OCI-LY3 (cell line): ENCODE measurements around the gene PXN.
"Not testable (repeated sequence)": the region's sequence is repeated elsewhere in the genome, so short reads cannot be mapped to it uniquely, and the experiment has no call there.

Experiments used
- H2AFZ ChIP-seq: fragments of 200-600, 300-600 bp; shearing (Covaris generic); 2 replicates; pipeline ENCODE4 v1.6.0; 2014; ENCODE audit warnings: antibody characterized with exemption, low read depth, low read length
- H3K27ac ChIP-seq: fragments of 200-600, 300-600 bp; sonication (generic); 2 replicates; pipeline ENCODE4 v1.5.1; 2014; ENCODE audit warnings: mild to moderate bottlenecking, low read length, moderate library complexity, mixed read lengths
- H3K27me3 ChIP-seq: fragments of 200-600, 300-600 bp; sonication (generic); 2 replicates; pipeline ENCODE4 v1.6.1; 2014; ENCODE audit warnings: low read depth, low read length, mixed read lengths
- H3K36me3 ChIP-seq: fragments of 200-600, 300-600 bp; sonication (generic); replicated peaks from 2 replicates; pipeline ENCODE3; 2014; ENCODE audit warnings: low read depth, low read length, mixed read lengths
- H3K4me1 ChIP-seq: fragments of 300-600, 200-600 bp; sonication (generic); 2 replicates; pipeline ENCODE4 v1.6.1; 2014; ENCODE audit warnings: low read length, mixed read lengths
- H3K4me2 ChIP-seq: fragments of 200-600, 300-600 bp; sonication (generic); 2 replicates; pipeline ENCODE4 v1.6.1; 2014; ENCODE audit warnings: low read length, mixed read lengths
- H3K4me3 ChIP-seq: fragments of 300-600, 200-600 bp; sonication (generic); 2 replicates; pipeline ENCODE4 v1.5.1; 2014; ENCODE audit warnings: antibody characterized with exemption, mild to moderate bottlenecking, low read length, moderate library complexity
- H3K79me2 ChIP-seq: fragments of 300-600, 200-600 bp; shearing (Covaris generic); 2 replicates; pipeline ENCODE4 v1.6.1; 2014; ENCODE audit warnings: mild to moderate bottlenecking, low read length, mixed read lengths
- H3K9ac ChIP-seq: fragments of 300-600, 200-600 bp; shearing (Covaris generic); 2 replicates; pipeline ENCODE4 v1.6.0; 2014; ENCODE audit warnings: mild to moderate bottlenecking, low read length, moderate library complexity
- H3K9me3 ChIP-seq: fragments of 200-600, 300-600 bp; shearing (Covaris generic); 2 replicates; pipeline ENCODE4 v1.6.1; 2014; ENCODE audit warnings: low read length, mixed read lengths; ENCODE audit not compliant: insufficient read depth
- H4K20me1 ChIP-seq: fragments of 200-600, 300-600 bp; sonication (generic); 2 replicates; pipeline ENCODE4 v1.6.1; 2016; ENCODE audit warnings: low read length, mixed read lengths; ENCODE audit not compliant: insufficient read depth
- CTCF ChIP-seq: fragments of 200-600, 300-600 bp; sonication (generic); IDR thresholded peaks from 2 replicates; pipeline ENCODE4 v1.5.1; 2014; ENCODE audit warnings: antibody characterized with exemption, low read length, low read depth
- EZH2phosphoT487 ChIP-seq: fragments of 200-600 bp; shearing (Covaris generic); IDR thresholded peaks from 2 replicates; pipeline ENCODE4 v1.6.1; 2018; ENCODE audit warnings: antibody characterized with exemption, mixed run types, low read depth

Gene PXN

DNA sequence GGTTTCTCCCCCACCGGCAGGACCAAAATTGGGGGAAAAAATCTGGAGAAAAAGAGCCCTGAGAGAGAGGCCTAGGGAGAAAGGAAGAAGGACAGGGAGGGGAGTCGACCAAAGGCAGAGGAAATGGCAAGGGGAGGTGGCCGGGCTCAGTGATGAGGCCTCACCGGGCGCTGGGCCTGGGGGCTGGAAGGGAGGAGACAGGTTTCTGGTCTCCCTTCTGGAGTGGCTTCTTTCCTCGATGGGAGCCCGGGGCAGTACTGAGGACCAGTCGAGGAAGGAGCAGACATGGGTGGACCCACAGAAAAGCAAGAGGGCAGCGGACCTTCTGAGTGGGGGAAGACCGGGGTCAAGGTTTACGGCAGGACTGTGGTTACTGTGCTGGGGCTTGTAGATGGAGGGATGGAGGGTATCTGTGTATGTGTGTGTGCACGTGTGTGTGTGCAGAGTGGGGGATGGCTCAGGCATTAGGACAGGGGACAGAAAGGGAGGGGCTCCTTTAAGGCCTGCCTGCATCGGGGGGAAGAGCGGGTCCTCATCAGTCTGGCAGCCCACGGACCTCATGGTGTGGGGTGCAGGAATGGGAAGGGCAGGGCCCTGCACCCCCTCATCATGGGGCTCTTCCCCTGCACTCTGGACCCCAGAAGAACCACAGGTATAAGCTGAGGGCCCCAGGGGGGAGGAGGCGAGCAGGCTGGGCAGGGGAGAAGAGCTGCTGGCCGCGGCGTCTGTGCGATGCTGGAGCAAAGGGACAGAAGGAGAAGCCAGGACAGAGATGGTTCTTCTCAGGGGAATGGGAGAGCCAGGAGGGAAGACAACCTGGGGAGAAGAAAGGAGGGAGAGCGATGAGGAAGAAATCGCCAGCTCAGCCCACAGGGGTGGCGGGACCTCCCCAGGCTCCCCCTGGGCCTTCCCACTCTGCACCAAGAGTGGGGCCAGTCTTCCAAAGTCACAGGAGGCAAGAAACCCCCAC, 49.5 kb downstream of the PXN start:
- Histone ChIP-seq H3K9me3 (no peaks in the 10 kb centered on the region), H3K79me2 (no peaks in the 10 kb centered on the region), H3K4me2 (no peak overlapping the region), H3K4me1 (no peaks in the 10 kb centered on the region), H3K4me3 (no peak overlapping the region), H3K27ac (no peak overlapping the region), H3K36me3 (no peaks in the 10 kb centered on the region), H2AFZ (no peak overlapping the region), H3K27me3 (no peaks in the 10 kb centered on the region), H3K9ac (no peak overlapping the region), H4K20me1 (no peaks in the 10 kb centered on the region)
- TF ChIP-seq EZH2phosphoT487, result no peak
- no peak for TF ChIP-seq CTCF

DNA sequence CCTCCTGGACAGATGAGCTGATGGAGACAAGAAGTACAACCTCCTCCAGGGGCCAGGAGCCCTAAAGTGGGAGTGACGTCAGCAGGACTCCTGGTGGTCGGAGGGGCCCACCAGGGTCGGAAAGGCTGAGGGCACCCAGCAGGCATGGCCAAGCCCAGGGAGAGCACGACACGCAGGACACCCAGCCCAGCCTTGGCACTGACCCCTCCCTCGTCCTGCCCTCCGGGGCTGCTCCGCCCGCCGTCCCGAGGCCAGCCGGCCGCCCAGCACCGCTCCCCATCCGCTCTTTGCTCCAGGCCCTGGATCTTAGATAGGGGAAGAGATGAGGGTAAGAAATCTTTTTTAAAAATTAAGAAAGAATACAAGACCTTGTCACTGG, 50.2 kb downstream of the PXN start:
- TF ChIP-seq EZH2phosphoT487 (no peak), CTCF (no peak)
- H3K9ac ChIP-seq, result no peak overlapping the region
- H3K9me3 ChIP-seq, result no peaks in the 10 kb centered on the region
- H3K4me3 ChIP-seq, result no peak overlapping the region
- H2AFZ ChIP-seq, result no peak overlapping the region
- no peaks in the 10 kb centered on the region for H3K27me3 ChIP-seq
- no peaks in the 10 kb centered on the region for H3K79me2 ChIP-seq
- no peak overlapping the region for H3K27ac ChIP-seq
- no peak overlapping the region for H3K4me2 ChIP-seq
- H3K4me1 ChIP-seq, result no peaks in the 10 kb centered on the region
- no peaks in the 10 kb centered on the region for H3K36me3 ChIP-seq
- H4K20me1 ChIP-seq, result no peaks in the 10 kb centered on the region

- Histone ChIP-seq H3K9ac (no peak overlapping the region), H3K27ac (no peak overlapping the region), H4K20me1 (no peaks in the 10 kb centered on the region), H3K79me2 (no peaks in the 10 kb centered on the region), H3K27me3 (no peaks in the 10 kb centered on the region), H2AFZ (no peak overlapping the region), H3K4me2 (no peak overlapping the region), H3K36me3 (peaks cover 4% of the 10 kb centered on the region), H3K4me1 (no peaks in the 10 kb centered on the region), H3K4me3 (no peak overlapping the region), H3K9me3 (no peaks in the 10 kb centered on the region)
- TF ChIP-seq CTCF (no peak), EZH2phosphoT487 (no peak)
These were observed 50.7 kb downstream of the PXN start for GRCh38 chr12:120214626-120215356.

DNA sequence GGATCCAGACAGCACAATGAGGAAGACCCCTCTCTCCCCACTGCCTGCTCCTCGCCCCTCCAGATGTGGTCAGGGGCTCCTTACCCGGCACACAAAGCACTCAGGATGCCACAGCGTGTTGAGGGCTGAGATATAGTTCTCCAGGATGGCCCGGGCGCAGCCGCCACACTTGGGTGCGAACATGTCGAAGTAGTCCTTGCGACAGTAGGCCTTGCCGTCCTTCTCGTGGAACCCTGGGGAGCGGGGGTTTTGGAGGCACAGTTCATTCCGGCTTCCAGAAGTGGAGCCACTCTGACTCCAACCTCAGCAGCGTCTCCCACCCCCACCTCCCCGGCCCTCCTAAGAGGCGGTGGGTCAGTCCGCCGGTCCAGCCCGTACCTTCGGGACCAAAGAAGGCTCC, 51.8 kb downstream of the PXN start:
- Histone ChIP-seq H3K27me3 (no peaks in the 10 kb centered on the region), H3K27ac (no peak overlapping the region), H3K9me3 (no peaks in the 10 kb centered on the region), H3K79me2 (no peaks in the 10 kb centered on the region), H3K4me2 (no peak overlapping the region), H3K4me3 (no peak overlapping the region), H4K20me1 (no peaks in the 10 kb centered on the region), H3K4me1 (no peaks in the 10 kb centered on the region), H3K9ac (no peak overlapping the region), H2AFZ (no peak overlapping the region), H3K36me3 (peaks cover 4% of the 10 kb centered on the region)
- no peak for TF ChIP-seq CTCF
- no peak for TF ChIP-seq EZH2phosphoT487

- H3K4me1 ChIP-seq, H3K4me2 ChIP-seq, H3K4me3 ChIP-seq, H4K20me1 ChIP-seq, H2AFZ ChIP-seq, H3K9me3 ChIP-seq, H3K27ac ChIP-seq, H3K79me2 ChIP-seq, H3K36me3 ChIP-seq, H3K9ac ChIP-seq, H3K27me3 ChIP-seq: not testable (repeated sequence)
These were observed 52.3 kb downstream of the PXN start for GRCh38 chr12:120213182-120213581.
